Measurements from ENCODE around the gene RIN1. TPM values are rescaled to one million over a fixed set of nuclear protein-coding genes. Genes with fewer than 3 reads are reported as not detected.
A peak's percentile ranks its signal among the peaks of the same experiment; 100 is the strongest.

RIN1 gene
- total and polyA plus RNA-seq, 2 of the 13 experiments (the other 11 are each of a cell fraction or from before 2014, with no cell fraction given) = 2.4 to 4.1 TPM

- TF ChIP-seq ZNF318 (CRISPR knock-in tag; IDR thresholded peaks at IDR 0.05) (no peak), MAZ (IDR thresholded peaks at IDR 0.05; ENCODE audit: borderline replicate concordance, low read depth, low read length) (no peak), MAZ (CRISPR knock-in tag; IDR thresholded peaks at IDR 0.05; ENCODE audit: low read depth) (no peak), ZNF17 (CRISPR knock-in tag; IDR thresholded peaks at IDR 0.05) (no peak; the same call in 1 of the 2 replicates), SRSF9 (IDR thresholded peaks at IDR 0.05; ENCODE audit: borderline replicate concordance, insufficient read depth, low read depth, low read length, poor library complexity, severe bottlenecking) (no peak), ATAD3A (CRISPR knock-in tag; IDR thresholded peaks at IDR 0.05) (no peak), CEBPG (CRISPR knock-in tag; IDR thresholded peaks at IDR 0.05) (no peak), MAFG (CRISPR knock-in tag; IDR thresholded peaks at IDR 0.05) (no peak), NCOA1 (CRISPR knock-in tag; IDR thresholded peaks at IDR 0.05) (no peak), ZMAT3 (CRISPR knock-in tag; conservative IDR thresholded peaks at IDR 0.05) (peak; percentile 67; the same call in 1 of the 2 replicates), SMC3 (IDR thresholded peaks at IDR 0.05; ENCODE audit: low read length) (no peak), NR3C1 (CRISPR knock-in tag; IDR thresholded peaks at IDR 0.05) (no peak), ZNF441 (CRISPR knock-in tag; IDR thresholded peaks at IDR 0.05; ENCODE audit: borderline replicate concordance) (peak; percentile 89; the same call in 1 of the 2 replicates), ETV6 (CRISPR knock-in tag; conservative IDR thresholded peaks at IDR 0.05) (peak; percentile 77; the same call in 1 of the 2 replicates), ZFAT (CRISPR knock-in tag; conservative IDR thresholded peaks at IDR 0.05) (no peak), ZSCAN20 (CRISPR knock-in tag; IDR thresholded peaks at IDR 0.05; ENCODE audit: borderline replicate concordance) (peak; percentile 64; the same call in 1 of the 2 replicates), ZNF292 (CRISPR knock-in tag; IDR thresholded peaks at IDR 0.05; ENCODE audit: borderline replicate concordance, low read depth) (0 out of 2 replicates have a peak, but pooled peaks have one; percentile 36), ZNF614 (CRISPR knock-in tag; IDR thresholded peaks at IDR 0.05; ENCODE audit: borderline replicate concordance) (no peak; the same call in 1 of the 2 replicates), TRIM24 (CRISPR knock-in tag; IDR thresholded peaks at IDR 0.05) (no peak), ZNF275 (CRISPR knock-in tag; IDR thresholded peaks at IDR 0.05; ENCODE audit: borderline replicate concordance) (no peak; the same call in 1 of the 2 replicates), NFRKB (IDR thresholded peaks at IDR 0.05) (no peak)
These were observed 46.5 kb downstream of the RIN1 start (continued) for GRCh38 chr11:66289548-66290329.

Data from HepG2 (cell line).